Trophoblast cell (in vitro differentiated cells and primary cell): Measurements from ENCODE around the gene RBFOX2.
A peak's percentile ranks its signal among the peaks of the same experiment; 100 is the strongest.

Experiments
- DNase-seq, 2 donors: peaks; one replicate each; pipeline ENCODE4 v3.0.0-alpha.2; 2016
- H2AFZ ChIP-seq: 2 replicates; pipeline ENCODE4 v1.6.1; 2013; ENCODE audit warnings: low read length, moderate library complexity, mild to moderate bottlenecking; ENCODE audit not compliant: insufficient read depth, poor library complexity
- H2AK5ac ChIP-seq: 2 replicates; pipeline ENCODE4 v1.6.1; 2013; ENCODE audit warnings: mild to moderate bottlenecking, low read length
- H2BK120ac ChIP-seq: 2 replicates; pipeline ENCODE4 v1.6.1; 2013; ENCODE audit warnings: low read length, mild to moderate bottlenecking, moderate library complexity; ENCODE audit not compliant: insufficient read depth, poor library complexity
- H2BK12ac ChIP-seq: 2 replicates; pipeline ENCODE4 v1.6.1; 2013; ENCODE audit warnings: mild to moderate bottlenecking, low read length, moderate library complexity
- H2BK5ac ChIP-seq: 2 replicates; pipeline ENCODE4 v1.6.1; 2013; ENCODE audit warnings: low read length, low read depth, moderate library complexity, mild to moderate bottlenecking; ENCODE audit not compliant: poor library complexity
- H3K14ac ChIP-seq: 2 replicates; pipeline ENCODE4 v1.6.1; 2013; ENCODE audit warnings: mild to moderate bottlenecking, low read length
- H3K18ac ChIP-seq: 2 replicates; pipeline ENCODE4 v1.6.1; 2013; ENCODE audit warnings: mild to moderate bottlenecking, low read length
- H3K23ac ChIP-seq: 2 replicates; pipeline ENCODE4 v1.6.1; 2013; ENCODE audit warnings: low read length
- H3K27ac ChIP-seq: 2 replicates; pipeline ENCODE4 v1.5.1; 2013; ENCODE audit warnings: low read depth, mild to moderate bottlenecking, inconsistent platforms, low read length, moderate library complexity
- H3K27me3 ChIP-seq: 2 replicates; pipeline ENCODE4 v1.6.1; 2013; ENCODE audit warnings: inconsistent platforms, mild to moderate bottlenecking, low read length, moderate library complexity; ENCODE audit not compliant: insufficient read depth
- H3K36me3 ChIP-seq, 2 experiments: 1 replicate in 1 of 2; 2 replicates in 1 of 2; pipeline ENCODE4 v1.6.1; 2013; ENCODE audit warnings: low read length in 2 of 2, mild to moderate bottlenecking in 2 of 2, moderate library complexity in 1 of 2; ENCODE audit not compliant: insufficient read depth in 2 of 2, control insufficient read depth in 1 of 2
- H3K4ac ChIP-seq: 2 replicates; pipeline ENCODE4 v1.6.1; 2013; ENCODE audit warnings: low read depth, mild to moderate bottlenecking, low read length, moderate library complexity
- H3K4me1 ChIP-seq, 2 experiments: 1 replicate in 1 of 2; 2 replicates in 1 of 2; pipeline ENCODE4 v1.6.1; 2013; ENCODE audit warnings: low read length in 2 of 2, mild to moderate bottlenecking in 2 of 2, moderate library complexity in 1 of 2; ENCODE audit not compliant: insufficient read depth in 2 of 2, control insufficient read depth in 1 of 2
- H3K4me2 ChIP-seq: 2 replicates; pipeline ENCODE4 v1.6.1; 2013; ENCODE audit warnings: inconsistent platforms, mild to moderate bottlenecking, low read length, moderate library complexity
- H3K4me3 ChIP-seq: 2 replicates; pipeline ENCODE4 v1.5.1; 2013; ENCODE audit warnings: mild to moderate bottlenecking, low read depth, low read length, inconsistent platforms
- H3K79me1 ChIP-seq: one replicate; pipeline ENCODE4 v1.6.1; 2013; ENCODE audit warnings: low read length
- H3K79me2 ChIP-seq: 2 replicates; pipeline ENCODE4 v1.6.1; 2013; ENCODE audit warnings: low read length, mild to moderate bottlenecking; ENCODE audit not compliant: control insufficient read depth, insufficient read depth, poor library complexity
- H3K9ac ChIP-seq: 2 replicates; pipeline ENCODE4 v1.6.1; 2013; ENCODE audit warnings: mild to moderate bottlenecking, low read length
- H3K9me3 ChIP-seq: 2 replicates; pipeline ENCODE4 v1.6.1; 2013; ENCODE audit warnings: low read depth, mild to moderate bottlenecking, control low read depth, inconsistent platforms, low read length; ENCODE audit not compliant: insufficient read depth
- H4K12ac ChIP-seq: 2 replicates; pipeline ENCODE4 v1.6.1; 2013; ENCODE audit warnings: low read depth, mild to moderate bottlenecking, low read length, moderate library complexity
- H4K8ac ChIP-seq: 2 replicates; pipeline ENCODE4 v1.6.1; 2013; ENCODE audit warnings: low read depth, mild to moderate bottlenecking, low read length, moderate library complexity
- H4K91ac ChIP-seq: one replicate; pipeline ENCODE4 v1.6.1; 2013; ENCODE audit warnings: low read depth, mild to moderate bottlenecking, low read length, moderate library complexity
- WGBS: extraction: QIAGEN DNeasy Blood & Tissue Kit; methylation state at CpG from one replicate; pipeline ENCODE4 v1.1.7; 2013; ENCODE audit warnings: missing lambda C conversion rate; ENCODE audit not compliant: insufficient read length, insufficient coverage; ENCODE audit errors: extremely low coverage; 5-methylcytosine and 5-hydroxymethylcytosine counted together

RBFOX2 gene

DNA sequence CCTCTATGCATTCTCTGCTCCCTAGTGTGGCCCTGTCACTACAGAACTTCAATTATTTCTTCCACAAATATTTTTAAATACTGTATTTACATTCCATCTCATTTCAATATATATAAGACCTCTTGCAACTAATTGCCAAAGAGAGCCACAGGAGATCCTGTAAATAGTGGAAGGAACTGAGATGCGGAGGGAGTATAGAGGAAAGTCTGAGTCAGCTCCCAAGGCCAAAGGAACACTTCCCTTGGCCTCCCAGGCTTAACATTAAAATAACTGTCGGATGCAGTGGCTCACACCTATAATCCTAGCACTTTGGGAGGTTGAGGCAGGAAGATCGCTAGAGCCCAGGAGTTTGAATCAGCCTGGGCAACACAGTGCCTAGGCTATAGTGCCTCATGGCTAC is 31.2 kb downstream of the RBFOX2 start:
- Histone ChIP-seq H3K4me3 (no peak overlapping the region), H3K27me3 (no peaks in the 10 kb centered on the region), H4K91ac (no peak overlapping the region), H3K79me1 (no peaks in the 10 kb centered on the region), H4K12ac (no peak overlapping the region), H2BK12ac (no peak overlapping the region), H2BK5ac (no peak overlapping the region), H3K36me3 (peaks cover 2 to 3% of the 10 kb centered on the region in 2 experiments), H2BK120ac (no peak overlapping the region), H3K9ac (no peak overlapping the region), H3K4ac (no peak overlapping the region), H3K23ac (no peak overlapping the region), H3K4me1 (peaks cover 2 to 7% of the 10 kb centered on the region in 2 experiments), H3K14ac (no peak overlapping the region), H3K4me2 (no peak overlapping the region), H4K8ac (no peak overlapping the region), H3K27ac (no peak overlapping the region), H3K18ac (peak overlapping the region; percentile 53), H2AFZ (no peak overlapping the region), H3K9me3 (no peaks in the 10 kb centered on the region), H3K79me2 (no peaks in the 10 kb centered on the region), H2AK5ac (no peak overlapping the region)
- WGBS, result no CpG with 5 or more reads among the region's 3 CpGs
- DNase-seq, result no peak

DNA sequence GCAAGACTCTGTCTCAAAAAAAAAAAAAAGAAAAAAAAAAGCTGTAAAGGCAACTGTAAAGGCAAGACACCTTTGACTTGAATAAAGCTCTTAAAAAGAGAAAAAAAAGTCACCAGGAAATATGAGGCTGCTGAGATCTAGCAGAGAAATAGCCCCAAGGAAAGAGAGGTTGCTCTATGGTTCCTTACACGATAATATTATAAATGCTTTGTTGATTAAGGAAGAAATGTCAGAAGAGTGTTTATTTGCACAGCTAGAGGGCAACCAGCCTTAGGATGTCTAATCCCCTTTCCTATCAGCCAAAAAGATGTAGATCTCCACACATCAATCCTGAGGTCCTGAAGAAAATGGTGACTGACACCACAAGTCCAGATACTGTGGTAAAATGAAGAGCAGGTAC is 32.0 kb downstream of the RBFOX2 start:
- no peak overlapping the region for H3K23ac ChIP-seq
- no peak overlapping the region for H4K12ac ChIP-seq
- no peak overlapping the region for H4K8ac ChIP-seq
- H3K79me1 ChIP-seq, result no peaks in the 10 kb centered on the region
- H3K36me3 ChIP-seq, result peaks cover 2 to 3% of the 10 kb centered on the region in 2 experiments
- no peak overlapping the region for H3K27ac ChIP-seq
- H3K4me1 ChIP-seq, result peaks cover 2 to 7% of the 10 kb centered on the region in 2 experiments
- no CpG with 5 or more reads among the region's 1 CpG for WGBS
- H3K27me3 ChIP-seq, result no peaks in the 10 kb centered on the region
- no peaks in the 10 kb centered on the region for H3K79me2 ChIP-seq
- H2BK12ac ChIP-seq, result no peak overlapping the region
- H3K9ac ChIP-seq, result no peak overlapping the region
- H3K4me2 ChIP-seq, result no peak overlapping the region
- no peaks in the 10 kb centered on the region for H3K9me3 ChIP-seq
- H3K14ac ChIP-seq, result no peak overlapping the region
- no peak overlapping the region for H3K4ac ChIP-seq
- H2BK120ac ChIP-seq, result no peak overlapping the region
- H2BK5ac ChIP-seq, result no peak overlapping the region
- no peak overlapping the region for H2AK5ac ChIP-seq
- H2AFZ ChIP-seq, result no peak overlapping the region
- H4K91ac ChIP-seq, result no peak overlapping the region
- H3K18ac ChIP-seq, result no peak overlapping the region
- no peak for DNase-seq
- no peak overlapping the region for H3K4me3 ChIP-seq

DNA sequence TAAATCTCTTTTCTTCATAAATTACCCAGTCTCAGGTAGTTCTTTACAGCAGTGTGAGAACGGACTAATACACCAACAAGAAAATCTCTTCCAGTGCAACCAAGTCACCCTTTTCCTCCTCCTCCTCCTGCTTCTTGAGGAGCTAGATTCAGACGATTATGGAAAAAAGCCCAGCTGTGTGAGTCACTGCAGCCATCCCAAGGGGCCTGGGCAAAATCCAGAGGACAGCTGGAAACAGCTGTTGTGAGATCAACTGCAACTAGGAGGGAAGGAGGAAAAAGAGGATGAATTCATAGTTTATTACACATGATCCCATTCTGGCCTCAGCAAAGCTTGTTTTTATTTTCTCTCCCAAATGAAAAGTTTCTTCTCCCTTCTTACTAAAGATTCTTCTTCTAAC is 32.9 kb downstream of the RBFOX2 start:
- H3K4me1 ChIP-seq, result peaks cover 2 to 7% of the 10 kb centered on the region in 2 experiments
- H2BK12ac ChIP-seq, result no peak overlapping the region
- H3K9ac ChIP-seq, result no peak overlapping the region
- H4K8ac ChIP-seq, result no peak overlapping the region
- H3K36me3 ChIP-seq, result peaks cover 2 to 3% of the 10 kb centered on the region in 2 experiments
- H4K91ac ChIP-seq, result no peak overlapping the region
- H3K4me3 ChIP-seq, result no peak overlapping the region
- no peaks in the 10 kb centered on the region for H3K27me3 ChIP-seq
- H2AK5ac ChIP-seq, result no peak overlapping the region
- no peak overlapping the region for H3K14ac ChIP-seq
- WGBS, result no CpG with 5 or more reads among the region's 2 CpGs
- no peak overlapping the region for H4K12ac ChIP-seq
- no peak overlapping the region for H3K4ac ChIP-seq
- H3K18ac ChIP-seq, result no peak overlapping the region
- no peak overlapping the region for H3K4me2 ChIP-seq
- DNase-seq, result peak; percentile 39 to 45
- H3K79me1 ChIP-seq, result no peaks in the 10 kb centered on the region
- H2AFZ ChIP-seq, result no peak overlapping the region
- no peak overlapping the region for H3K27ac ChIP-seq
- no peaks in the 10 kb centered on the region for H3K79me2 ChIP-seq
- H3K9me3 ChIP-seq, result no peaks in the 10 kb centered on the region
- H2BK5ac ChIP-seq, result no peak overlapping the region
- H3K23ac ChIP-seq, result no peak overlapping the region
- no peak overlapping the region for H2BK120ac ChIP-seq

DNA sequence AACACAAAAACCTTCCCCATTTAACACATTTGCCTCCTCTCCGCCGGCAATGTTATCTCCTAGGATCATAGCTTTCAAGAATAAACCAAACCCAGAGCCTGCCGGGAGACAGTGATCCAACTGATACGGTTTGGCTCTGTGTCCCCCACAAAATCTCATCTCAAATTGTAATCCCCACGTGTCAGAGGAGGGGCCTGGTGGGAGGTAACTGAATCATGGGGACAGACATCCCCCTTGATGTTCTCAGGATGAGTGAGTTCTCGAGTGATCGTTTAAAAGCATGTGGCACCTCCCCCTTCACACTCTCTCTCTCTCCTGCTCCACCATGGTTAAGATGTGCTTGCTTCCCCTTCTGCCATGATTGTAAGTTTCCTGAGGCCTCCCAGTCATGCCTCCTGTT is 33.3 kb downstream of the RBFOX2 start:
- no peak overlapping the region for H4K91ac ChIP-seq
- H4K12ac ChIP-seq, result no peak overlapping the region

More for the DNA sequence above, 33.3 kb downstream of the RBFOX2 start:
- Histone ChIP-seq H3K79me2 (no peaks in the 10 kb centered on the region), H3K79me1 (no peaks in the 10 kb centered on the region), H2BK12ac (no peak overlapping the region), H3K4me2 (no peak overlapping the region), H2BK5ac (no peak overlapping the region), H3K4me3 (no peak overlapping the region), H3K27me3 (no peaks in the 10 kb centered on the region), H3K18ac (no peak overlapping the region), H2AK5ac (no peak overlapping the region), H3K9ac (no peak overlapping the region), H3K27ac (no peak overlapping the region), H2AFZ (no peak overlapping the region), H3K23ac (no peak overlapping the region), H4K8ac (no peak overlapping the region), H3K14ac (no peak overlapping the region), H3K4ac (no peak overlapping the region), H3K9me3 (no peaks in the 10 kb centered on the region), H3K36me3 (peaks cover 2 to 3% of the 10 kb centered on the region in 2 experiments), H2BK120ac (no peak overlapping the region), H3K4me1 (peaks cover 2 to 7% of the 10 kb centered on the region in 2 experiments)
- DNase-seq, result no peak
- no CpG with 5 or more reads among the region's 7 CpGs for WGBS
